ENCODE results near the gene HLF.
A peak's percentile ranks its signal among the peaks of the same experiment; 100 is the strongest.

- TF ChIP-seq NFIC (IDR thresholded peaks at IDR 0.05) (no peak), TAF1 (IDR thresholded peaks at IDR 0.05; ENCODE audit: low read depth) (no peak), EGR1 (IDR thresholded peaks at IDR 0.05) (no peak), EP300 (IDR thresholded peaks at IDR 0.05; ENCODE audit: borderline replicate concordance) (no peak), CEBPB (IDR thresholded peaks at IDR 0.05) (no peak), FOXM1 (IDR thresholded peaks at IDR 0.05; ENCODE audit: borderline replicate concordance, low read depth) (no peak), RAD21 (IDR thresholded peaks at IDR 0.05; ENCODE audit: low read depth) (peak; percentile 73), MAX (IDR thresholded peaks at IDR 0.05) (no peak), YY1 (IDR thresholded peaks at IDR 0.05; ENCODE audit: low read depth) (no peak), ZBTB7A (IDR thresholded peaks at IDR 0.05; ENCODE audit: low read depth) (no peak), TCF12 (IDR thresholded peaks at IDR 0.05; ENCODE audit: low read depth) (no peak)
- TF ChIP-seq, protein P1, sequence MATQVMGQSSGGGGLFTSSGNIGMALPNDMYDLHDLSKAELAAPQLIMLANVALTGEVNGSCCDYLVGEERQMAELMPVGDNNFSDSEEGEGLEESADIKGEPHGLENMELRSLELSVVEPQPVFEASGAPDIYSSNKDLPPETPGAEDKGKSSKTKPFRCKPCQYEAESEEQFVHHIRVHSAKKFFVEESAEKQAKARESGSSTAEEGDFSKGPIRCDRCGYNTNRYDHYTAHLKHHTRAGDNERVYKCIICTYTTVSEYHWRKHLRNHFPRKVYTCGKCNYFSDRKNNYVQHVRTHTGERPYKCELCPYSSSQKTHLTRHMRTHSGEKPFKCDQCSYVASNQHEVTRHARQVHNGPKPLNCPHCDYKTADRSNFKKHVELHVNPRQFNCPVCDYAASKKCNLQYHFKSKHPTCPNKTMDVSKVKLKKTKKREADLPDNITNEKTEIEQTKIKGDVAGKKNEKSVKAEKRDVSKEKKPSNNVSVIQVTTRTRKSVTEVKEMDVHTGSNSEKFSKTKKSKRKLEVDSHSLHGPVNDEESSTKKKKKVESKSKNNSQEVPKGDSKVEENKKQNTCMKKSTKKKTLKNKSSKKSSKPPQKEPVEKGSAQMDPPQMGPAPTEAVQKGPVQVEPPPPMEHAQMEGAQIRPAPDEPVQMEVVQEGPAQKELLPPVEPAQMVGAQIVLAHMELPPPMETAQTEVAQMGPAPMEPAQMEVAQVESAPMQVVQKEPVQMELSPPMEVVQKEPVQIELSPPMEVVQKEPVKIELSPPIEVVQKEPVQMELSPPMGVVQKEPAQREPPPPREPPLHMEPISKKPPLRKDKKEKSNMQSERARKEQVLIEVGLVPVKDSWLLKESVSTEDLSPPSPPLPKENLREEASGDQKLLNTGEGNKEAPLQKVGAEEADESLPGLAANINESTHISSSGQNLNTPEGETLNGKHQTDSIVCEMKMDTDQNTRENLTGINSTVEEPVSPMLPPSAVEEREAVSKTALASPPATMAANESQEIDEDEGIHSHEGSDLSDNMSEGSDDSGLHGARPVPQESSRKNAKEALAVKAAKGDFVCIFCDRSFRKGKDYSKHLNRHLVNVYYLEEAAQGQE (IDR thresholded peaks at IDR 0.05; ENCODE audit: low read depth), result no peak
- TF ChIP-seq, protein P2, sequence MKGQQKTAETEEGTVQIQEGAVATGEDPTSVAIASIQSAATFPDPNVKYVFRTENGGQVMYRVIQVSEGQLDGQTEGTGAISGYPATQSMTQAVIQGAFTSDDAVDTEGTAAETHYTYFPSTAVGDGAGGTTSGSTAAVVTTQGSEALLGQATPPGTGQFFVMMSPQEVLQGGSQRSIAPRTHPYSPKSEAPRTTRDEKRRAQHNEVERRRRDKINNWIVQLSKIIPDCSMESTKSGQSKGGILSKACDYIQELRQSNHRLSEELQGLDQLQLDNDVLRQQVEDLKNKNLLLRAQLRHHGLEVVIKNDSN (IDR thresholded peaks at IDR 0.05), result no peak
Measured at GRCh38 chr17:55348749-55349354, 84.1 kb downstream of the HLF start.
